Measurements from ENCODE around the gene GPR161. TPM values are rescaled to one million over a fixed set of nuclear protein-coding genes. Genes with fewer than 3 reads are reported as not detected.

Gene GPR161
- total RNA-seq, 1 donor from 2014 or later, result 0.04 TPM

- peaks cover 23% of the 10 kb centered on the region for H3K4me1 Mint-ChIP-seq
Measured at GRCh38 chr1:168167806-168168205, 31.1 kb upstream of the GPR161 start.

DNA sequence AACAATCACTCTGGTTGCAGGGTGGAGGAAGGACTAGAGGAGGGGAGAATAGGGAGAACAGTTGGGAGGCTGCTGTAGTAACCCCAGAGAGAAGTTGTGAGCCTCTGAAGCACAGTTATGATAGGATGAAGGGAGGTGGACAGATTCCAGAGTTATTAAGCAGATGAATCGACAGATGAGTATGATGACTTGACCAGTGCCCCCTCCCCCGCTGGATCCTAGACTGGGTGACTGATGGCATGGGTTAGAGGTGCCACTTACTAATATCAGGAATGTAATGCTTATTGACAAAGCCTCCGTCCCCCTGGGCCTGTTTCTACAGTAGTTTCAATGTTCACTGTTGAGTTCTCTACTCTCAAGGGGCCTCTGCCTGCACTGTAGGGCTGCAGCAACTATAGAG lies 28.0 kb upstream of the GPR161 start:
- DNase-seq (no peak), ATAC-seq (ENCODE audit: low read depth) (no peak)
- Mint-ChIP-seq H3K36me3 (ENCODE audit: low read depth) (peaks cover 4% of the 10 kb centered on the region), H3K27me3 (peaks cover 7% of the 10 kb centered on the region), H3K4me1 (peaks cover 19% of the 10 kb centered on the region), H3K4me3 (no peak overlapping the region), H3K27ac (no peak overlapping the region), H3K9me3 (peaks cover 13% of the 10 kb centered on the region)
- no peak for TF ChIP-seq CTCF (IDR thresholded peaks at IDR 0.05)
- ChIA-PET POLR2A (interaction anchor here (0.5 to 0.7 kb wide), 2 partner anchors 21 to 50 kb away, joined by 3 to 6 read pairs; no protein-coding TSS in a partner anchor), CTCF (no interaction called here)
- intact Hi-C loops (cut with micrococcal nuclease), result no loop called here

More at GRCh38 chr1:168167806-168168205, 31.1 kb upstream of the GPR161 start:
- H3K36me3 Mint-ChIP-seq (ENCODE audit: low read depth), result no peaks in the 10 kb centered on the region
- TF ChIP-seq CTCF (IDR thresholded peaks at IDR 0.05), result no peak
- CTCF ChIA-PET, result interaction anchor here (1.3 kb wide), 1 partner anchor 16 kb away, joined by 3 read pairs; no protein-coding TSS in a partner anchor
- H3K27me3 Mint-ChIP-seq, result no peaks in the 10 kb centered on the region
- POLR2A ChIA-PET, result no interaction called here
- no peak for ATAC-seq (ENCODE audit: low read depth)
- DNase-seq, result no peak
- intact Hi-C loops (cut with micrococcal nuclease), result no loop called here
- no peak overlapping the region for H3K27ac Mint-ChIP-seq
- no peak overlapping the region for H3K4me3 Mint-ChIP-seq
- H3K9me3 Mint-ChIP-seq, result no peaks in the 10 kb centered on the region

DNA sequence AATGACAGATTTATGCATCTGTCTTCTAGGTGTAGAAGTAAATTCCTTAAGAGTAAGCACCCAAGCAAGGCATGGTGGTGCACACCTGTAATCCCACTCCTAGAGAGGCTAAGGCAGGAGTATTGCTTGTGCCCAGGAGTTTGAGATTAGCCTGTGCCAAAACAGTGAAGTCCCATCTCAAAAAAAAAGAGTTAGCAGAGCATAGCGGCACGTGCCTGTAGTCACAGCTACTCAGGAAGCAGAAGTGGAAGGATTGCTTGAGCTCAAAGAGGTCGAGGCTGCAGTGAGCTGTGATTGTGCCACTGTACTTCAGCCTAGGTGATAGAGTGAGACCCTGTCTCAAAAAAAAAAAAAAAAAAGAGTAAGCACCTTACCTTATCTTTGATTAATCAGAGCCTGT lies 26.9 kb upstream of the GPR161 start:
- no peak for TF ChIP-seq CTCF (IDR thresholded peaks at IDR 0.05)
- ATAC-seq (ENCODE audit: low read depth) (peak; percentile 62), DNase-seq (no peak)
- peaks cover 6% of the 10 kb centered on the region for H3K36me3 Mint-ChIP-seq (ENCODE audit: low read depth)
- H3K4me1 Mint-ChIP-seq, result peaks cover 19% of the 10 kb centered on the region
- H3K9me3 Mint-ChIP-seq, result peaks cover 19% of the 10 kb centered on the region
- no peak overlapping the region for H3K27ac Mint-ChIP-seq
- CTCF ChIA-PET, result no interaction called here
- intact Hi-C loops (cut with micrococcal nuclease), result no loop called here
- H3K27me3 Mint-ChIP-seq, result peaks cover 7% of the 10 kb centered on the region
- POLR2A ChIA-PET, result no interaction called here
- H3K4me3 Mint-ChIP-seq, result no peak overlapping the region

GRCh38 chr1:168161459-168161858 lies 24.7 kb upstream of the GPR161 start:
- intact Hi-C loops (cut with micrococcal nuclease), result no loop called here
- TF ChIP-seq CTCF (IDR thresholded peaks at IDR 0.05), result no peak
- ChIA-PET CTCF (no interaction called here), POLR2A (no interaction called here)
- Mint-ChIP-seq H3K9me3 (peaks cover 29% of the 10 kb centered on the region), H3K4me1 (peaks cover 19% of the 10 kb centered on the region), H3K27ac (no peak overlapping the region), H3K4me3 (no peak overlapping the region), H3K27me3 (peaks cover 11% of the 10 kb centered on the region), H3K36me3 (ENCODE audit: low read depth) (peaks cover 15% of the 10 kb centered on the region)
- DNase-seq, result no peak
- no peak for ATAC-seq (ENCODE audit: low read depth)

DNA sequence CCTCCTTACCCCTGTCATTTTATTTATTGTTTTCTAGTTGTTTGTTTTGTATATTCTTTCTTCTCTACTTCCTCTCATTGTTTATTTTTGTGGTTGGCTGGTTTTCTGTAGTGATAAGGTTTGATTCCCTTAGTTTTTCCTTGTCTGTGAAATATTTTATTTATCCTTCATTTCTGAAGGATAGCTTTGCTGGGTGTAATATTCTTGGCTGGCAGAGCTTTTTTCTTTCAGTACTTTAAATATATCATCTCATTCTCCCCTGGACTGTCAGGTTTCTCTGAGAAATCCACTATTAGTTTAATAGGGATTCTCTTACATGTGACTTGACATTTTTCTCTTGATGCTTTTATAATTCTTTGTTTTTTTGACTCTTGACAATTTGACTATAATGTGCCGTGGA lies 23.2 kb upstream of the GPR161 start:
- peaks cover 15% of the 10 kb centered on the region for H3K36me3 Mint-ChIP-seq (ENCODE audit: low read depth)
- no peak for DNase-seq
- TF ChIP-seq CTCF (IDR thresholded peaks at IDR 0.05), result no peak
- H3K9me3 Mint-ChIP-seq, result peaks cover 30% of the 10 kb centered on the region
- CTCF ChIA-PET, result no interaction called here
- peaks cover 19% of the 10 kb centered on the region for H3K4me1 Mint-ChIP-seq
- no peak overlapping the region for H3K27ac Mint-ChIP-seq
- POLR2A ChIA-PET, result no interaction called here
- no peak for ATAC-seq (ENCODE audit: low read depth)
- H3K27me3 Mint-ChIP-seq, result peaks cover 11% of the 10 kb centered on the region
- intact Hi-C loops (cut with micrococcal nuclease), result no loop called here
- no peak overlapping the region for H3K4me3 Mint-ChIP-seq
